Right forelimb (tissue), 1 donor: ENCODE results near the gene SLX4IP.
A peak's percentile ranks its signal among the peaks of the same experiment; 100 is the strongest.

Experiments used
- DNase-seq: peaks from one replicate; pipeline ENCODE4 v3.0.0-alpha.2; 2018

Gene SLX4IP

DNA sequence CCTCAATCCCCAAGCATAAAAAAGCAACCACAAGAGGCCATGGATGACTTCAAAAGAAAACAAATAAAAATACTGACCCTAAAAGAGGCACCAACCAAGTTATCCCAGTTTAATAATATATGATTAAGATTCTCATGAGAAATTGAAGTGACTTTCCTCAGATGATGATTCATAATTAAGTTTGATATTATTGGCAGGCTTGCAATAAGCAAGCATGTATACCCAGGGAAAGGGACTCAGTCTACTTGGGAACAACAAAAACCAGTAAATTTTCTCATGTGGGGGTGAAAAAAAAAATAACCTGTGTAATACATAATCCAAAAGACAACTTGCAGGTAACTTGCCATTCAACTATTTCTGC is 219.1 kb downstream of the SLX4IP start:
- no peak for DNase-seq

DNA sequence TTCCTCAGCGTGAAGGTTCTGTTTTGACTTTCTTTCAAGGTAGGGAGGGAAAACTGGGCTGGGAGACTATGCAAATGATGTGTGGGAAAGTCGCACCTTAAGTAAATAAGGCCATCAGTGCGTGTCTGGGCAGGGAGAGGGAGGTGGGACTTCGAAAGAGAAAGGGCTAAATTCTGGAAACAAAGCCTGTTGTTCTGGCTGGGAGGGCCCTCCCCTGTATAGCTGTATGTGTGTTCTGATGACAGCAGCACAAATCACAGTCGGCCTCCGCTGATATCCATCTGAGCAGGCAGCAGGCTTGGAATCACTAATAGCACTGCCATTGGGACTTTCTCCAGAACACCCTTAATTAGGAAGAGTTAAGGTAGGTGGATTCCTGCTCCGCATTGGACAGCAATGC is 219.5 kb downstream of the SLX4IP start:
- DNase-seq = no peak

DNA sequence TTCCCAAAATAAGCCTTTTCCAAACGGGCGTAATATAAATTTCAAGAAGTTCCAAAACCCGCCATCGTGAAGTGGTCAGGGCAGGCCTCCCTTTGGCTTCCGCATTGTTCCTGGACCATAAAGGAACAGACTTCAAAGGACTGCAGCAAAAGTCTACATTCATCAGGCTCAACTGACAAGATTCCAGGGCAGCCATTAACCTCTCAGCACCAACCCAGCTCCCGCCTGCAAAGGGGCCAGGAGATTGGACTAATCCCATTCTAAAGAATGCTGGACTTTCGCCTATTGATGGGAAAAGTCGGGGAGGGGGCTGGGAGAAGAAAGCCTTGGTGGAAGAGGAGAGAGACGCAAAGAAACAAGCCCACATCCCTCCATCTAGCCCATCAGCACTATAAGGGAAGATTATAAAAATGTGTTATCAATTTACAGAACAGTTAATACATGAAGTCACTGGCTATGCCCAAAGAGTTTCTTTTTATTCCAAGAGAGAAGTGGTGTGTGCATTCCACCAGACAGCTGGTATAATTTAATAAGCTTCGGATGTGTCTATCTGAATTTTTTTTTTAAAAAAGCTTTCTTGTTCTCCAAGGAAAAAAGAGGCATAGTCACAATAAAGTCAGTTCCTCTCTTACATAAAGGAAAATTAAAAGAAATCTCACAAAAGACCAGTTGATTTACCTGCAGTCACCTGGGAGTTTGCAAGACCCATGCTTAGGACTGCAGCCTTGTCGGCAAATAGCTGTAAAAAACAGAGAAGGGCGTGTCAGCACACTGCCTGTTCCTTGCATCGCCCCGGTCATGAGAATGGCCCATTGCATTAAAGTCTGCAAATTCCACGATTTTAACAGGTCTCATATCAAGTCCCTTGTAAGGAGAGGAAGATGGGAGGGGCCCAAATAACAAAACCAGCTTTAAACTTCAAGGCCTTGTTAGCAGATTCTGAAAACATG is 220.9 kb downstream of the SLX4IP start:
- peak; percentile 24 for DNase-seq

DNA sequence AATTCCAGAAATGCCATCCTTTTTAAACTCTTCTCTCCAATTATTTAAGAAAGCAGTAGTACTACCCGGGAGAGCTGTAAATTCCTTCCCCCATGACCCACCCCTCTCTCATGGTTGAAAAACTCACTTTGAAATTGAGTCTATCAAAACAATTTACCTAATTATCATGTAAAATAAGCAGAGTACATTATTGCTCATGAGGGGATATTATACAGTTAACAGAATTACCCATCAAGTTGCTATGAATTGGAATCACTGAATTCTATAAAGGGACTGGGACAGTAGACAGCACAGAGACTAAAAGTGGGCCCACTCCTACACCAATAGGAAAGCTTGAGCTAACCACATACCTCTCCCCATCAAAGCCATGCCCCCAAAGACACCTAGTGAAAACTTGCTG is 222.3 kb downstream of the SLX4IP start:
- DNase-seq = no peak

DNA sequence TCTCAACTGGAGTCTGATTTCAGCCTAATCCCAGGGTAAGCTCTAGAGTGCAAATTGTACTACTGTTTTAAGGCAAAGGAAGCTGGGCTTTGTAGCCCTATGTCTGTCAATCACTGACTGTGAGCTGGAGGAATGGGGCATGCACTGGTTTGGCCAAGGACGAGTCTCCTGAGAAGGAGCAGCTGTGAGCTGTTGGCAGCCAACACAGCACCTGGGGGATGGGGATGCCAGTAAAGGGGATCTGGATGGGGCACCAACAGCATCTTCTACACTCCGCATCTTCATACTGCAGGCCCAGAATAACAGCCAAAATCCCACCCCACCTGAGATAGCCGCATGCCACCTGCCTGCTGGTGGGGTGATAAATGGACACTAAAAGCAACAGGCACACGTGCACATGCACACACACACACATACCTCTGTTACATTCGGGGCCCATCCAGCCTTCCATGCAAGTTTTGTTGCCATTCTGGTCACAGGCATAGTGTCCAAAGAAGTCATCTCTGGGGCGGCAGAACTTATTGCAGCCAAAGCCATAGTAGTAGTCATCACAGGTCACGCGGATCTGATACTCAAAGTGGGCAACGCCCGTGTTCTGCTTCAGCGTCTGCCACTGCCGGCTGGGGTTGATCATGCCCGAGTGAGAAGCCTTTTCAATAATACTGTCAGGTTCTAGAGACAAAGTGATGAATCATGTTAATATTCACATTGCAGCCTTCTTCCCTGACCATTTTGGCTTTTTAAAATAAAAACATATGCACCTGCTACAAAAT is 223.1 kb downstream of the SLX4IP start:
- DNase-seq = no peak

DNA sequence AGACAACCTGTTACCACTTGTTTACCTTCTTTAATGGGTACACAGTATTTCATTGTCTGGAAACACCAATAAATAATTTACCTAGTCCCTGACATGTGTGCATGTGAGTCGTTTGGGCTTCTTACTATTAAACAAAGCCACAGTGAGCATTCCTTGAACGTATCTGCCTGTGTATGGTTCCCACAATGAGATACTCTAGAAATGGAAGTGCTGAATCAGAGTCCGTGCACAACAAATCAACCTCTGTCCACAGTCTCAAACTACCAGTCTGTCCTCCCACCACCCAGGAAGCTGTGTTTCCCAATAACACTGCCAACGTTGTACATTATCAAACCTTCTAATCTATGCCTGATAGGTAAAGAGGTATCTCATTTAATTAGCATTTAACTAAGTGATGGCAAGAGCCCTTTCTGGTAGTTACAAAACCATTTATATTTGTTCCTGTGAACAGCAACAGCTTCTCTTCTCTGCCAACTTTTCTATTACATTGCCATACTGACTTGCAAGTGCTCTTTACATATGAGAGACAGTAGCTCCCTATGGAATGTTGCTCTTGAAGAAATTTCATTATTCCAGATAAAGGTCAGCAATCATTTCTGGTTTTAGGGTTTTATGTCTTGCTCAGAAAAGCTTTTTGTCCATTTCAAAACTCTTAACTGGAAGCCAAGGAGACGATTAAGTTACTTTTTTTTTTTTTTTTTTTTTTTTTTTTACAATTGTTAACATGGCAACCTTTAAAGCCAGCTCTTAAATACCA is 223.9 kb downstream of the SLX4IP start:
- no peak for DNase-seq

DNA sequence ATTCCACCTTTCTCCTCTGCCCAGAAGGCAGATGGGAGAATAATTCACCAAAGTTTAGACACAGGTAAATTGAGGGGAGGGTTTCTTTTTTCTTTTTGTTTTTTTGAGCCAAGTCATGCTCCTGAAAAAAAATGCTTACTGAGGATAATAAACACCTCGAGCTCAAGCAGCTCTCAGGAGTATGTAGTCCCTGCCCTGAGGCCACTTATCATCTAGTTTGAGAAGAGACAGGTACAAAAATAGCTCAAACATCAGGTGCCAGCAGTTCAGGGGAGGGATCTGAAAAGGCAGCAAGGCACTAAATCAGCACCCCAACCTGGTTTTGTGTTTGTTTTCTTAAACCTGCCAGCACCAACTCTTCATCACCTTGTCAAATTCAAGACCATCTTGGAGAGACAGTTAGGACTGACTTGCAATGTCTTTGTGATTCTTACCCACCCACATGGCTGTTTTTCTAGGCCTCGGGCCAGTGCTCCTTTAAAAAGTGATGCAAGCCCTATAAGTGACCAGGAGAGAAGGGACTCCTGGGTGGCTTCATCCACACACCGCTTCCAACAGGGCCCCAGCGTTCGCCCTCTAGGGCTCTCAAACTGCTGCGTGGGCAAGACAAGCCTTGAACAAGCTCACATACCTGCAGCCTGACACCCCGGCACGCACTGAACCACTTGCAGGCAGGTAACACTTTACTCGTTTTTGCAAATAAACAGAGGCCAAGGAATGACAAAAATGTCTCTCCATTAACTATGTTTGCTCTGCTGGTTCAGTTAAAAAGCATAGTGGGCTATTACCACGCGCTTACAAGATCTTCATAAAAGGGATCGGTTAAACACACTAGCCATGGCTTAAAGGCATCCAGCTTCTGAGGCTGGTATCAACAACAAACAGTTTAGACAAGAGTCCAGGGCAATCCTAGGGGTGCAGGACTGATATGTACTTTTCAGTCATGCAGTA is 224.8 kb downstream of the SLX4IP start:
- DNase-seq = no peak

DNA sequence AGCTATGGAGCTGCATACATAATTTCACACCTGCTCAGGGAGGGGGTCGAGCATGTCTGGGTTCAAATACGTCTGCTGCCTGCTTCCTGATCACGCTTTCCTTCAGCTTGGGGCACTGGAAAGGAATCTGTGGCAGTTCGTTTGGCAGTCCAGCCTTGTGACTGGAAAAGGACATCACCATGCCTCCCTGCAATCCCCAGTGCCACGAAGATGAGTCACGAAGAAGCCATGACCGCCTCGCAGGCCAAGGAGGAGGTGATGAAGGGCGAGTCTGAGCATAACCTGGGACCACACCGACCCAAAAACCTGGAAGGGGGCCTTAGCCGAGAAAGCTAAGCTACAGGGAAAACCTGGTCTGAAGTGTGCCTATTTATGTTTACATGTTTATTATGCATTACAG is 225.6 kb downstream of the SLX4IP start:
- DNase-seq = no peak

DNA sequence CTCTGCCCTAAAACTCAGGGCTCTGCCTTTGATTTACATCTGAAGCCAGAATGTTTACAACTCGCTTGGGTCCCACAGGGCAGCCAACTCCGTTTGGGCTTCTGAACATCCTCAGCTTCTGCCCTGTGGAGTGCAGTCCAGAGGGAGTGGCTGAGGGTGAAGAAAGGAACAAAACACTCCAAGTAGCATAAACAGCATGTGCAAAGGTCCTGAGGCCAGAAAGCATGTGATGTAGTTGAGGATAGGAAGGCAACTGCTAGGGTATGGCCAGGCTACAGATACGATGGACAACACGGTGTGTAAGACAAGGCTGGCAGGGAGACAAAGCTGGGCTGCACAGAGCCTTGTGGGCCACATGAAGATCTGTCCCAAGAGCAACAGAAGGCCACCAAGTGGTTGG is 226.2 kb downstream of the SLX4IP start:
- no peak for DNase-seq

DNA sequence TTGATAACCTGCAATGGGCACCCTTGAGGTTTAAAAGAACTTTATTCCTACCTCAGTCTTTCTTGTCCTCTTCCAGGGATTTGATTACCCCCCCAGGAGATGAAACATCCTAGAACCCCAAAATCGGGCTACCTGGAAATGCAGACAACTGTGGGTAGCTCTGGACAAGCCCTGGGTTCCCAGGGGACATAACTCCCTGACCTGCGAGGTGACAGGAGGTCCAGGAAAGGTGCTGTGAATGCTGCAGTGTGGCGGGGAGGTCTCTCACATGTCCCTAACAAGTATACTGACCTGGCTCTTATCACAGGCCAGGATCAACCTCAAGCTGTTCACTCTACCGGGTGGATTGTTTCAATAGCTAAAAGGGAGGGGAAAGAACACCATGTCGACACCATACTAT is 227.0 kb downstream of the SLX4IP start:
- no peak for DNase-seq

DNA sequence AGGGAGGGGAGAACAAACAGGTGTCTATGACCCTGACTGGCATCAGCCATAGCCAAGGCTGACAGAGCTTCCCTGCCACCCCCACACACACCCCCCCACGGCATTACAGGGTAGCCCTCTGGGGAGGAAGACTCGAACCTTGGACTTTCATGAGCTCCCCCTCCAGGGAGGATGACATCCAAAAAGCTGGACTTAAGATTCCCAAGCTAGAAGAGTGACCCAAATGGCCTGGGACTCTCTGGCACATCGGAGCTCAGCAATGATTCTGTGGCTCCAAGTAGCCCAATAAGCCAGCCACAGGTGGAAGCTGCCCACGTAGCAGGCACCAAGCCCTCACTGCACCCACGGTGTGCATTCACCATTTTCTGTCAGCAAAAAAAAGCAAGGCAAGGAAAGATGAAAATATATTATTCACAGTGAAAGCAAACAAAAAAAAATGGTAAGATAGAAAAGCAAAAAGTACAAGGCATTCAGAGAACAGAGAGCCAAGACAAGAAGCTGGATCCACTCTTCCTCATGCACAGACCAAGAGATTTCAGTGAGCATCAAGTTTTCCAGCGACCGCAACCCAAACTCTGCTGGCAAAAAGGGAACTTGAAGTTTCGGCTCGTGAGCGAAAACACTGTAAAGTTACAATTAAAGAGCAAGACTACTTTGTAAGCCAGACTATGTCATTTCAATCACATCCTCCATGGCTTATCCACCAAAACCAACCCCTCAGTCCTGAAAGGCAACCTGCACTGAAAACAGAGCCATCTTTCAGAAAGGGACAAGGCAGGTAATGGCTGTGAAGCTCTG is 227.8 kb downstream of the SLX4IP start:
- no peak for DNase-seq

DNA sequence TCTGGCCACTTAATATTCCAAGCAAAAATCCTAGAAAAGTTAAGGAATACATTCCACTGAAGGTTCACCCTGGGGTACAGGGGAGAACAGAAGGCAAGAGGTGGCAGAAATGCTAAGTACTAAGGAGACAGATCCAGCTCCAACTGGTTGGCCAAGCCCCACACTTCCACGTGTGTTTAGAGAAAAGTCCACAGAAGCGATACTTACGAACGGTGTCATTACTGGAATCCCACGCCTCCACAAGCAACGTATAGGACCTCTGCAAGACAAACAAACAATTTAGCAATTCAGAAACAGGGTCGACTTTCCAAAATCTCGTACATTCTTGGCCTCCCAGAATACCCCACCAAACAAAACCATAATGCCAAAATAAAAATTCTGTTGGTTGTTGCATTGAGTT is 228.7 kb downstream of the SLX4IP start:
- DNase-seq = no peak

DNA sequence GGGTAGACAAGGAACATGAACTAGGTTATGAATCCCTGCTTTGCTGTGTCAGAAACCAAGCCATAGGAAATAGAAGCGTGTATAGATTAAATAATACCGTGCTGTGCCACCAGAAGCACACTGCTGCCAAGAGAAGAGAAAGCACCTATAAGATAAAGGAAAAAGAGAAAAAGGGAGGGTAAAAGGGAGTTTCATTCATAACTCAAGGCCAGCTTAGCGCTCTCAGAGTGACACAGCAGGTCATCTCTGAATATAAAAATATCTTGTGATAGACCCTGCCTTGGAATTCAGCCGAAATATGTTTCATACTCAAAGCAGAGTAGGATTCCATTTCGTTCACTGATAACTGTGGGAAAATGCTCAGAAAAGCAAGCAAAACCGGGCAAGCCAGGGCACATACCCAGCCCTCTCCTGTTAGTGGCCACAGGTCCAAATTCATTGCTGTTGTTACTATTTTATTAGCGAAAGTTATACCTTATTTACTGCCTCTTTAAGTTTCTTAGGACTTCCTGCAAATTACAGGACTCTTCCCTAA is 230.0 kb downstream of the SLX4IP start:
- no peak for DNase-seq

DNA sequence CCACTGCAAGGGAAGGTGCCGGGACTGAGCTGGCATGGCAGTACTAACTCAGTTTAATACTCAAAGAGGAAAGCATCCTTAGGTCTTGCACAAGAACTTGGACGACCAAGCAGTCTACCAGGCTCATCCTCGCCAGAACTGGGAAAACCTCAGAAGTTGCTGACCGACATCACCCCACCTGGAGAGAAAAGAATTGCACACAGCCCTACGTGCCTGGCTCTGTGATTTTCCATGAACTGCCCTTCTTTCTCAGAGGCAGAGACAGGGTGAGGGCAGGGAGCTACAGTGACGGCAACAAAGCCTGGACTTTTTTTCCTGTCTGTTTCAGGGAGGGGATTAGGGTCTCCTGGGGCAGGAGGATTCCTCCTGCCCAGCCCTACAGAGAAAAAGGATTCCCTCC is 230.7 kb downstream of the SLX4IP start:
- no peak for DNase-seq

DNA sequence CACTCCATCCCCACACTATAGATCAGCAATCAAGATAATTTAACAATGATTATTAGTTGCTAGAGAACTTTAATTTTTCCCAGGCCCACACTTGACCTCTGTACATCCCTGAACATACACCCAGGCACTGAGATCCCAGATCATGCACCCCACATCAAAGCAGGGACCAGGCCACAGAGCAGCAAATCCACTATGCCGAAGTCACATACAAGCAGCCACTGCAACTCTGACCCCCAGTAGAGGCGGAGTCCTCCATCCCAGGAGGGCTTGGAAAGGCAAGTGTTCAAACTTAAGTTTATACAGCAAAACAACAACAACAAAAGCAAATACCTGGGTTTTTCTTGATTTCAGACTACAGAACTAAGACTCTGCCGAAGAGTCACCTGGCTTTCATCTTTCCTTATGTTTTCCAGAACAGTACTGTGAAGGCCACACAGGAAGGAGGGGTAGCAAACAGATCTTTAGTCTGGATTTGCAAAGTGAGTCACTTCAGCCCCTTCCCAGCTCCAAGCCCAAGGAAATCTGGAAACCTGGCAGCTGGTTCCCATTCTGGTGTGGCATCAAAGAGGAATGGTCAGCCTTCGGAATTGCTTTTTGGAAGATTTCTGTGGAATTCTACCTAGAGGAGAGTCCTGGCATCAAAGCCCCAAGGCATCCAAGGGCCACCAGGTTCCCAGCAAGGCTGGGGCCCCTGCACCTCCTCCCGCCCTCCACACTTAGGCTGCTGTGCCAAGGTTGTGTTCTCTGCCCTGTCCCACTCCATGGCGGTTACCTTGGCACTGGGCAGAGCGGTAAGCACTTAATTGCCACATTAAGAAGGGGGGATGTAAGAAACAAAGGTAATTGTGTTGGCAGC is 231.3 kb downstream of the SLX4IP start:
- no peak for DNase-seq

DNA sequence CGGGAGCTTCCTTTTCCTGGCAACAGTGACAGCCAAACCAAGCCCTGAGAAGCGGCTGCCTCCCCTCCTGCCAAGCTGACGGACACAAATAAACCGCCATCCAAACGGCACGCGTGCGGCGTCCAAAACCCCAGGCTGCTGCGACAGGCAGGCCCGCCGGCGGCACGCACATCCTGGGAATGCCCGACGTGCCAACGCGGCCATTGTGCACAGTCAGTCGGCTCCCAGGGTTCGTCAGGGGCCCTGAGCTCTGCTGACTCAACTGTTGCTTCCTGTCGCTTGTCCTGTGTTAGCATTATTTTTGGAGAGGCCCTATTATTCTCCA is 231.9 kb downstream of the SLX4IP start:
- no peak for DNase-seq

DNA sequence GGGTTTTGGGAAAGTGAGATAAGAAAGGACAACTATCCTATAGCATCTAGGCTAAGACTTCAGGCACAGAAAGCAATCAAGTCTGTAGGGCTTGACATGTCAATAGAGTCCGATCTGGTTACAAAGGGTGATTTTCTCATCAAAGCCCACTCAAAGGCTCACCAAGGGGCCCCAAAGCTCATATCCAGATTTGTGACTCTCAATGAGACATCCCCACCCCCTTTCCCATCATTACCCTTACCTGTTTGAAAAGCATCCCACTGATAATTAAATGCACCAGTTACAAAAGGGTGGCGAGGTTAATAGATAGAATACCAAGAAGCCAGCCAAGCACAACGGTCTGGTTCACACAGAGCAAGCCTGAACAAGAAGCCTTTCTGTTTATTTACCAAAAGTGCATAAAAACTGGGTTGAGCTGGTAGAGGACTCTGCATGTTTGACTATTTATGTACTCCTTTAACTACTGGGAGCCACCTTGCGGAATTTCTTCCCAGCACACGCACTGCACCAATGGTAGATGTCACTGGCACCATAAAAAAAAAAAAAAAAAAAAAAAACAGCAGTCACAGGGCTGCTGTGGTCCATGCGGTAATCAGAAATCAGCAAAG is 232.6 kb downstream of the SLX4IP start:
- DNase-seq = no peak

DNA sequence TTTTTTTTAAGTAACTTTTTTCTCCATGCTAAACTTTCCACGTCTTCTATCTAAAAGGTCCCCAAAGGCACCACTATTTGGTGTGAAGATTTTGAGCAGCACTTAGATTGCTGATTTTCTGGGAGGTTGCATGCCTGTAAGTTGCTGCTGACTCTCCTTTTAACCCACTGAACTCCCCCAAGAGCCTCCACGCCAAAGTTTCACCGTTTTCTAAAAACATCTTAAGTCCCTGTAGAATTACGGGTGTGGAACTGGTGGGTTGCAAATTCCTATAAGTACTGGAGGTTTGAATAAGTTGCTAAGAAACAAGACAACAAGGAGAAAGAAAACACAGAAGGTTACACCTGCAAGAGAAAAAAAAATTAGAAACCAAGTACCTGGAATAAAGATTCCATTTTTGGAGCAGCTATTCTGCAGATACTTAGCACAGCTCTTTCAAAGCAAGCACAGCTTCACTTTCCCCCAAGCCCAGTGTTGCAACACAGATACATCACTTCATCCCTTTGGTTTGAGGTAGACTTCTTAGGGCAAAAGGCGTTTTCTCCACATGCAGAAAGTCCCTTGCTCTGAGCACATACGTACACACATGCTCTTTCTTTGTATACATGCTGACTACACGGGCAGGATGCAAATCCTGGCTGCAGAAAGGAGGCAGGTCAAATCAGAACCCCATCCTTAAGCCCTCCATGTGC is 233.7 kb downstream of the SLX4IP start:
- DNase-seq = no peak

DNA sequence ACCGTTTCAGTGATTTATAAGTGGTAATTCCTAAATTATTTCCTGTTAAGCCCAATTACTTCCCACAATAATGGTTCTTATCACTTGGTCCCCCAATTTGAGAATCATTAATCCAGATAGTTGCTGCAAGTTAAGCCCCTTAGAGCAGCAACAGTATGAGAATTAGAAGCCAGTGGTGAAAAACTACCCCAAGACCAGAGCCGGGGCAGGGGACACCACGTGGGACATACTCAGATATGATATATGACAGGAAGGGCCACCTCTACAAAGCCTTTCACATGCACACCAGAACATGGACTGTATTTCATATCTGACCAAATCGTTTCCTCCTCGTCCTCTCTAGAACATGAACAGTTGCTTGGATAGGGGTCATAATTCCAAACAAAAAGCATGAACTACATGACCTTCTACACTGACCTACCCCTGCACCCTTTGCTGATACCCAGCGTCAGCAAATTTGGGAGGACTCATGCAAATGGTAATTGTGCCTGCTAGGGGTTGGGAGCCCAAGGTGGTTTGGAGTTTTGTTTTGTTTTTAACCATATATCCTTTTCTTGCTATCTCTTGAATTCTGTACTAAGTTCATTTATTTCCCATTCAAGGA is 234.8 kb downstream of the SLX4IP start:
- DNase-seq = no peak
